ENCODE measurements around the gene PDGFRB. TPM values are rescaled to one million over a fixed set of nuclear protein-coding genes. Genes with fewer than 3 reads are reported as not detected.

The PDGFRB gene
- total RNA-seq, 1 experiment from 2014 or later, result 0.34 TPM

- intact Hi-C loops (cut with micrococcal nuclease), result no loop called here
- Histone ChIP-seq H3K4me1 (ENCODE audit: control insufficient read depth in 1 of 2, insufficient read depth in 2 of 2, low read length in 2 of 2) (peaks cover 0 to 20% of the 10 kb centered on the region in 2 experiments; a peak in 2 of 4 replicates), H3K9ac (ENCODE audit: low read length) (no peak overlapping the region), H3K36me3 (ENCODE audit: control insufficient read depth in 1 of 2, insufficient read depth in 2 of 2, low read length in 2 of 2) (no peaks in the 10 kb centered on the region), H3K27ac (ENCODE audit: low read depth, low read length) (no peak overlapping the region), H3K9me2 (ENCODE audit: insufficient read depth) (no peaks in the 10 kb centered on the region), H2AFZ (ENCODE audit: low read depth, low read length, poor library complexity, severe bottlenecking) (no peak overlapping the region), H3K4me3 (replicated peaks in 1 of 2; ENCODE audit: low read depth in 1 of 2, low read length in 2 of 2) (no peak overlapping the region), H3K4me2 (ENCODE audit: low read length) (no peak overlapping the region), H3K9me3 (ENCODE audit: control insufficient read depth in 1 of 2, insufficient read depth in 1 of 2, low read depth in 1 of 2, low read length in 2 of 2) (no peaks in the 10 kb centered on the region), H4K20me1 (ENCODE audit: insufficient read depth) (no peaks in the 10 kb centered on the region), H3K79me2 (ENCODE audit: insufficient read depth, low read length) (no peaks in the 10 kb centered on the region), H3K27me3 (ENCODE audit: insufficient read depth, low read length) (no peaks in the 10 kb centered on the region)
- ChIA-PET POLR2A (no interaction called here), CTCF (no interaction called here), RAD21 (ENCODE audit: low non-redundant PET in 1 of 2, low total read pairs in 2 of 2, uncharacterized antibody in 2 of 2, unreplicated experiment in 2 of 2) (no interaction called here)
- no peak for ATAC-seq
- DNase-seq (ENCODE audit: low read depth, low spot score), result no peak
- BruUV-seq (replicated peaks), result no TSS peak
- TF ChIP-seq ZNF274 (IDR thresholded peaks at IDR 0.05; ENCODE audit: low read depth, low read length) (no peak), ATF3 (IDR thresholded peaks at IDR 0.05) (no peak), SP1 (IDR thresholded peaks at IDR 0.05; ENCODE audit: low read depth) (no peak)
Measured at GRCh38 chr5:150138551-150139265, 16.9 kb downstream of the PDGFRB start.

GRCh38 chr5:150137997-150138396 lies 17.6 kb downstream of the PDGFRB start:
- Histone ChIP-seq H3K9me2 (ENCODE audit: insufficient read depth) (no peaks in the 10 kb centered on the region), H3K27me3 (ENCODE audit: insufficient read depth, low read length) (no peaks in the 10 kb centered on the region), H3K36me3 (ENCODE audit: control insufficient read depth in 1 of 2, insufficient read depth in 2 of 2, low read length in 2 of 2) (no peaks in the 10 kb centered on the region), H3K4me3 (replicated peaks in 1 of 2; ENCODE audit: low read depth in 1 of 2, low read length in 2 of 2) (no peak overlapping the region), H4K20me1 (ENCODE audit: insufficient read depth) (no peaks in the 10 kb centered on the region), H3K79me2 (ENCODE audit: insufficient read depth, low read length) (no peaks in the 10 kb centered on the region), H3K27ac (ENCODE audit: low read depth, low read length) (no peak overlapping the region), H3K9me3 (ENCODE audit: control insufficient read depth in 1 of 2, insufficient read depth in 1 of 2, low read depth in 1 of 2, low read length in 2 of 2) (no peaks in the 10 kb centered on the region), H2AFZ (ENCODE audit: low read depth, low read length, poor library complexity, severe bottlenecking) (no peak overlapping the region), H3K4me1 (ENCODE audit: control insufficient read depth in 1 of 2, insufficient read depth in 2 of 2, low read length in 2 of 2) (peaks cover 0 to 13% of the 10 kb centered on the region in 2 experiments; a peak in 2 of 4 replicates), H3K4me2 (ENCODE audit: low read length) (no peak overlapping the region), H3K9ac (ENCODE audit: low read length) (no peak overlapping the region)
- ATAC-seq (no peak), DNase-seq (ENCODE audit: low read depth, low spot score) (no peak)
- intact Hi-C loops (cut with micrococcal nuclease), result no loop called here
- CTCF ChIA-PET, result no interaction called here
- RAD21 ChIA-PET (ENCODE audit: low non-redundant PET in 1 of 2, low total read pairs in 2 of 2, uncharacterized antibody in 2 of 2, unreplicated experiment in 2 of 2), result no interaction called here
- BruUV-seq (replicated peaks), result no TSS peak
- POLR2A ChIA-PET, result no interaction called here
- TF ChIP-seq ELF1 (IDR thresholded peaks at IDR 0.05; ENCODE audit: borderline replicate concordance, low read depth), result no peak
- TF ChIP-seq CTCF (IDR thresholded peaks at IDR 0.05 in 2 of 3, conservative IDR thresholded peaks at IDR 0.05 in 1 of 3; ENCODE audit: borderline replicate concordance in 1 of 3, insufficient read depth in 1 of 3, low read depth in 2 of 3, low read length in 2 of 3), result no peak
- no peak for TF ChIP-seq YY1 (IDR thresholded peaks at IDR 0.05; ENCODE audit: extremely low read depth, insufficient replicate concordance, low read depth, low read length)
- no peak for TF ChIP-seq POLR2AphosphoS5 (IDR thresholded peaks at IDR 0.05; ENCODE audit: low read depth, low read length)
- no peak for TF ChIP-seq ZNF274 (IDR thresholded peaks at IDR 0.05; ENCODE audit: low read depth, low read length)
- TF ChIP-seq CEBPB (IDR thresholded peaks at IDR 0.05; ENCODE audit: low read depth), result no peak
- TF ChIP-seq SRF (IDR thresholded peaks at IDR 0.05; ENCODE audit: low read depth), result no peak
- no peak for TF ChIP-seq MAX (IDR thresholded peaks at IDR 0.05)
- no peak for TF ChIP-seq SP1 (IDR thresholded peaks at IDR 0.05; ENCODE audit: low read depth)
- no peak for TF ChIP-seq TCF7L2 (IDR thresholded peaks at IDR 0.05; ENCODE audit: borderline replicate concordance, extremely low read depth, insufficient read depth, insufficient read length)
- TF ChIP-seq REST (IDR thresholded peaks at IDR 0.05; ENCODE audit: low read depth), result no peak
- TF ChIP-seq POLR2A (IDR thresholded peaks at IDR 0.05; ENCODE audit: borderline replicate concordance, extremely low read depth, insufficient read depth, insufficient read length), result no peak
- no peak for TF ChIP-seq FOSL1 (IDR thresholded peaks at IDR 0.05; ENCODE audit: low read depth)

All from HCT116 (cell line).